A673 (cell line): ENCODE measurements around the gene PSMD11. TPM values are rescaled to one million over a fixed set of nuclear protein-coding genes. Genes with fewer than 3 reads are reported as not detected.
"Not testable (repeated sequence)": the region's sequence is repeated elsewhere in the genome, so short reads cannot be mapped to it uniquely, and the experiment has no call there.

Source experiments
- Bru-seq: library from RNA; stranded (reverse); fragments of 400-500 nt; gene quantifications from one replicate; lab custom pipeline; 2021; lab: Mats Ljungman, UMichigan
- BruChase-seq, 2 experiments: library from RNA; stranded (reverse); fragments of 400-500 nt; gene quantifications; one replicate each; lab custom pipeline; 2021; lab: Mats Ljungman, UMichigan
- BruUV-seq: library from RNA; stranded (reverse); fragments of 400-500 nt; replicated peaks from 2 replicates; lab custom pipeline; 2021; lab: Mats Ljungman, UMichigan
- CTCF ChIA-PET: fragments of 300-600 bp; sonication (Branson Sonifier 250); formaldehyde crosslinking; loops from one replicate; lab custom pipeline; 2022; ENCODE audit warnings: antibody characterized with exemption; lab: Charles Lee
- POLR2A ChIA-PET: fragments of 300-600 bp; sonication (Branson Sonifier 250); formaldehyde crosslinking; loops from one replicate; lab custom pipeline; 2022; ENCODE audit warnings: antibody characterized with exemption; ENCODE audit not compliant: low non-redundant PET; lab: Charles Lee
- DNase-seq: peaks from one replicate; pipeline ENCODE4 v3.0.0-alpha.2; 2015; ENCODE audit warnings: low spot score
- H3K27ac ChIP-seq: fragments of 200-600 bp; sonication (generic); 2 replicates; pipeline ENCODE4 v1.5.1; 2016; ENCODE audit warnings: mixed run types, low read depth, mild to moderate bottlenecking, mixed read lengths, antibody characterized with exemption, low read length; ENCODE audit not compliant: poor library complexity, severe bottlenecking
- H3K27me3 ChIP-seq: fragments of 200-600 bp; sonication (generic); replicated peaks from 2 replicates; pipeline ENCODE4 v1.6.1; 2017; ENCODE audit warnings: mixed run types, low read depth, mild to moderate bottlenecking, mixed read lengths, antibody characterized with exemption, low read length; ENCODE audit not compliant: insufficient read depth, poor library complexity
- H3K36me3 ChIP-seq: fragments of 200-600 bp; sonication (generic); 2 replicates; pipeline ENCODE4 v1.6.1; 2016; ENCODE audit warnings: mixed run types, mild to moderate bottlenecking, mixed read lengths, antibody characterized with exemption, low read length; ENCODE audit not compliant: insufficient read depth, poor library complexity, severe bottlenecking
- H3K4me1 ChIP-seq: fragments of 200-600 bp; sonication (generic); 2 replicates; pipeline ENCODE4 v1.6.1; 2017; ENCODE audit warnings: mixed run types, mild to moderate bottlenecking, mixed read lengths, antibody characterized with exemption, low read length; ENCODE audit not compliant: insufficient read depth, poor library complexity, severe bottlenecking
- H3K4me3 ChIP-seq: fragments of 200-600 bp; sonication (generic); 2 replicates; pipeline ENCODE4 v1.5.1; 2016; ENCODE audit warnings: low read depth, mixed run types, mild to moderate bottlenecking, mixed read lengths, low read length; ENCODE audit not compliant: poor library complexity, severe bottlenecking
- H3K9me3 ChIP-seq: fragments of 200-600 bp; sonication (generic); 2 replicates; pipeline ENCODE4 v1.6.1; 2016; ENCODE audit warnings: mixed run types, low read depth, mild to moderate bottlenecking, mixed read lengths, antibody characterized with exemption, low read length; ENCODE audit not compliant: poor library complexity, severe bottlenecking
- EZH2 ChIP-seq: fragments of 200-600 bp; sonication (generic); IDR thresholded peaks from 2 replicates; pipeline ENCODE4 v1.6.1; 2017; ENCODE audit warnings: borderline replicate concordance, low read depth, mild to moderate bottlenecking, mixed read lengths, antibody characterized with exemption, low read length; ENCODE audit not compliant: poor library complexity, severe bottlenecking
- intact Hi-C: fragments of 100-400 bp; cut with micrococcal nuclease; formaldehyde crosslinking; loops from one replicate; pipeline ENCODE4 v1.10.0; 2022; ENCODE audit not compliant: unreplicated experiment
- long read RNA-seq: library from polyadenylated mRNA; stranded (forward); transcript quantifications from one replicate; pipeline ENCODE4 v2.0.0, GENCODE V29; 2022
- total RNA-seq: library from RNA; stranded (reverse); gene quantifications from 2 replicates; pipeline ENCODE4 v1.2.3, GENCODE V29; 2021
- TF ChIP-seq, protein P1 (sequence below): fragments of 300-800, 200-600 bp; sonication (generic); conservative IDR thresholded peaks from 2 replicates; pipeline ENCODE4 v1.5.1; 2017; ENCODE audit warnings: low read depth, mild to moderate bottlenecking, antibody characterized with exemption, low read length, moderate library complexity, mixed read lengths

Gene PSMD11
- total RNA-seq (195 and 213 TPM in 2 replicates), Bru-seq, nascent RNA (percentile 94 among the genes with signal in this experiment), BruChase-seq, experiment 1, labeled RNA remaining after a 2-hour chase (percentile 96 among the genes with signal in this experiment), BruChase-seq, experiment 2, labeled RNA remaining after a 6-hour chase (percentile 98 among the genes with signal in this experiment)
- long read RNA-seq, full-length matches to known transcripts, result 577 of 612 reads
- long read RNA-seq, partial matches to known transcripts, result 20 of 612 reads
- long read RNA-seq, other reads (novel, unspliced or antisense), result 15 of 612 reads

DNA sequence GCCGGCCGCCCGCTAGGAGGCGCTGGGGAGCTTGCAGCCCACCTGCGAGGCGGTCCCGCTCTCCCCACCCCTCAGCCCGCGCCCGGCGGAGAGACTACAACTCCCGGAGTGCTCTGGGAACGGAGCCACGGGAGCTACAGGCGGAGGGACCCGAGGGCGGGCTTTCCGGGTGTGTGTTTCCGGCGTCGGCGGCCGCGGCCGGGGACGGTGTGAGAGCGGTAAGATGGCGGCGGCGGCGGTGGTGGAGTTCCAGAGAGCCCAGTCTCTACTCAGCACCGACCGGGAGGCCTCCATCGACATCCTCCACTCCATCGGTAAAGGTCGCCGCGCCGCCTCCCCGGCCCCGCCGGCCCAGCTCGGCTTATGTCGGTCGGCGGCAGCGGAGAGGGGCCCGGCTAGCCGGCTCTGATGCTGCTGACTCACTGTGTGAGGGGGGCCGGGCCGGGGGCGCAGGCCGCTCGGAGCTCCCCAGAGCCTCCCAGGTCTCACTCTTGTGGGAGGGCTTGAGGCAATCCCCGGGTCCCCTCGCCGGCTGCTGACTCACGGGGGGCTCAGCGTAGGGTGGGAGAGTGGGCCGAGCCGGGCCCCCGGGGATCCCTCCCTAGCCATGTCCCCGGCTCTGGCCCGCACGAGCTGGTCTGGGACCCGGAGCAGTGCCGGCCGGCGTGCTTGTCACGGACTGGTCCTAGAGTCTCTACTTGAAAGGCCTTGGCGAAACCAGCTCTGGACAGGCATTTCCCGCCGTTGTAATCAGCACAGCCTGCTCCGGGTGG lies at the start of gene PSMD11:
Gene PSMD11, plus strand, starts transcription at position 210 of the 773 bp plus-strand sequence. Its CDS starts 14 bp downstream, at position 224.
- BruUV-seq, result TSS peak; percentile 61

DNA sequence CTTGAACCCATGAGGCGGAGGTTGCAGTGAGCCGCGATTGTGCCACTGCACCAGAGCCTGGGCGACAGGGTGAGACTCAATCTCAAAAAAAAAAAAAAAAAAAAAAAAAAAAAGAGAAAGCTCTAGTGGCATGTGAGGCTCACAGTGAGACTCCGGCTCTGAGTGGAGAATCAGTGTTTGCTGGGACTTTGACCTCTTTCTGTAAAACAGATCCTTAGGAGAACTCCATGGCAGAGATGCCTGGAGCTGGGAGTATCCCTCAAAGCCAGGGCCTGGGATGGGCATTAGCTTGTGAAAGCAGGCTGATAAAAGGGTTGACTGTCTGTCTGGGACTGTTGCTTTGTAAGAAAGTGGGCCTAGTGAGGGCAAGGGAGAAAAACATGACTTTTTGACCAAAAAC lies 48.0 kb upstream of the PSMD11 start:
- CTCF ChIA-PET, result interaction anchor here (0.7 kb wide), 1 partner anchor 10 kb away, joined by 5 read pairs; no protein-coding TSS in a partner anchor

More for the DNA sequence above, at the start of gene PSMD11:
- H3K4me3 ChIP-seq, result peak within 1 kb of the TSS; percentile 87
- DNase-seq, result peak; percentile 95
- TF ChIP-seq EZH2, result no peak
- TF ChIP-seq, protein P1, sequence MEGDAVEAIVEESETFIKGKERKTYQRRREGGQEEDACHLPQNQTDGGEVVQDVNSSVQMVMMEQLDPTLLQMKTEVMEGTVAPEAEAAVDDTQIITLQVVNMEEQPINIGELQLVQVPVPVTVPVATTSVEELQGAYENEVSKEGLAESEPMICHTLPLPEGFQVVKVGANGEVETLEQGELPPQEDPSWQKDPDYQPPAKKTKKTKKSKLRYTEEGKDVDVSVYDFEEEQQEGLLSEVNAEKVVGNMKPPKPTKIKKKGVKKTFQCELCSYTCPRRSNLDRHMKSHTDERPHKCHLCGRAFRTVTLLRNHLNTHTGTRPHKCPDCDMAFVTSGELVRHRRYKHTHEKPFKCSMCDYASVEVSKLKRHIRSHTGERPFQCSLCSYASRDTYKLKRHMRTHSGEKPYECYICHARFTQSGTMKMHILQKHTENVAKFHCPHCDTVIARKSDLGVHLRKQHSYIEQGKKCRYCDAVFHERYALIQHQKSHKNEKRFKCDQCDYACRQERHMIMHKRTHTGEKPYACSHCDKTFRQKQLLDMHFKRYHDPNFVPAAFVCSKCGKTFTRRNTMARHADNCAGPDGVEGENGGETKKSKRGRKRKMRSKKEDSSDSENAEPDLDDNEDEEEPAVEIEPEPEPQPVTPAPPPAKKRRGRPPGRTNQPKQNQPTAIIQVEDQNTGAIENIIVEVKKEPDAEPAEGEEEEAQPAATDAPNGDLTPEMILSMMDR, result peak; percentile 87; the same call in 1 of the 2 replicates
- H3K9me3 ChIP-seq, result no peaks in the 10 kb centered on the region
- ChIA-PET CTCF (interaction anchor here (0.7 to 1.2 kb wide), 4 partner anchors 18 to 433 kb away, joined by 3 to 4 read pairs (median 4); partner anchors contain the start of gene CDK5R1), POLR2A (interaction anchor here (0.6 to 0.7 kb wide), 4 partner anchors 30 to 145 kb away, joined by 3 to 7 read pairs (median 4); no protein-coding TSS in a partner anchor)
- H3K27me3 ChIP-seq, result no peaks in the 10 kb centered on the region
- peaks cover 11% of the 10 kb centered on the region for H3K4me1 ChIP-seq
- peak within 1 kb of the TSS; percentile 94 for H3K27ac ChIP-seq
- peaks cover 16% of the 10 kb centered on the region for H3K36me3 ChIP-seq
- intact Hi-C loops, result loop anchor here (10.0 kb wide), 1 partner anchor 90 kb away; the partner anchor contains the start of gene ZNF207

GRCh38 chr17:32398946-32399345 lies 45.4 kb upstream of the PSMD11 start:
- Histone ChIP-seq H3K36me3 (no peaks in the 10 kb centered on the region), H3K27me3 (no peaks in the 10 kb centered on the region), H3K4me3 (no peak overlapping the region), H3K9me3 (no peaks in the 10 kb centered on the region), H3K4me1 (no peaks in the 10 kb centered on the region), H3K27ac (no peak overlapping the region)
- no TSS peak for BruUV-seq
- ChIA-PET CTCF (no interaction called here), POLR2A (no interaction called here)
- no peak for TF ChIP-seq EZH2
- TF ChIP-seq, protein P1, result no peak
- DNase-seq, result no peak
- intact Hi-C loops, result no loop called here

More for the DNA sequence above, 48.0 kb upstream of the PSMD11 start:
- TF ChIP-seq, protein P1, result no peak
- no peak for TF ChIP-seq EZH2
- H3K4me1 ChIP-seq, result no peaks in the 10 kb centered on the region
- no peaks in the 10 kb centered on the region for H3K36me3 ChIP-seq
- POLR2A ChIA-PET, result no interaction called here
- intact Hi-C loops, result no loop called here
- H3K4me3 ChIP-seq, result no peak overlapping the region
- BruUV-seq, result no TSS peak
- H3K27ac ChIP-seq, result no peak overlapping the region
- H3K9me3 ChIP-seq, result no peaks in the 10 kb centered on the region
- H3K27me3 ChIP-seq, result no peaks in the 10 kb centered on the region
- DNase-seq, result no peak

GRCh38 chr17:32410085-32410484 lies 34.2 kb upstream of the PSMD11 start:
- H3K27me3 ChIP-seq, BruUV-seq, POLR2A ChIA-PET, H3K36me3 ChIP-seq, H3K4me3 ChIP-seq, H3K9me3 ChIP-seq, CTCF ChIA-PET, H3K4me1 ChIP-seq, H3K27ac ChIP-seq, DNase-seq, intact Hi-C loops: not testable (repeated sequence)
